Endodermal cell (in vitro differentiated cells): Measurements from ENCODE around the gene B3GNT2. TPM values are rescaled to one million over a fixed set of nuclear protein-coding genes. Genes with fewer than 3 reads are reported as not detected.

Experiments used
- DNase-seq: peaks from one replicate; pipeline ENCODE4 v3.0.0-alpha.2; 2017
- H3K27ac ChIP-seq: 2 replicates; pipeline ENCODE4 v1.5.1; 2013; ENCODE audit warnings: mild to moderate bottlenecking, low read depth, low read length, moderate library complexity
- H3K27me3 ChIP-seq: 2 replicates; pipeline ENCODE4 v1.6.1; 2013; ENCODE audit warnings: mild to moderate bottlenecking, low read length, moderate library complexity; ENCODE audit not compliant: insufficient read depth, control insufficient read depth, poor library complexity, severe bottlenecking
- H3K36me3 ChIP-seq: 2 replicates; pipeline ENCODE4 v1.7.0; 2013; ENCODE audit warnings: mild to moderate bottlenecking, low read length, moderate library complexity; ENCODE audit not compliant: control insufficient read depth, insufficient read depth
- H3K4me1 ChIP-seq: one replicate; pipeline ENCODE4 v1.7.0; 2013; ENCODE audit warnings: low read length; ENCODE audit not compliant: control insufficient read depth, insufficient read depth
- H3K4me3 ChIP-seq: 2 replicates; pipeline ENCODE4 v1.5.1; 2013; ENCODE audit warnings: mild to moderate bottlenecking, low read length, moderate library complexity
- H3K9ac ChIP-seq: 2 replicates; pipeline ENCODE4 v1.6.1; 2013; ENCODE audit warnings: mild to moderate bottlenecking, low read length, moderate library complexity; ENCODE audit not compliant: poor library complexity, severe bottlenecking; ENCODE audit errors: extremely low read depth
- H3K9me3 ChIP-seq: 2 replicates; pipeline ENCODE4 v1.6.1; 2013; ENCODE audit warnings: mild to moderate bottlenecking, low read length, moderate library complexity; ENCODE audit not compliant: control insufficient read depth
- H3K27ac Mint-ChIP-seq: 2 replicates; pipeline ENCODE4 v1.8.0; 2020; ENCODE audit warnings: mixed read lengths
- H3K27me3 Mint-ChIP-seq: 2 replicates; pipeline ENCODE4 v1.8.0; 2021; ENCODE audit warnings: mild to moderate bottlenecking, mixed read lengths; ENCODE audit not compliant: insufficient read depth
- H3K36me3 Mint-ChIP-seq: 2 replicates; pipeline ENCODE4 v1.8.0; 2020; ENCODE audit warnings: low read depth, mixed read lengths
- H3K4me1 Mint-ChIP-seq: 2 replicates; pipeline ENCODE4 v1.8.0; 2020; ENCODE audit warnings: mixed read lengths
- H3K4me3 Mint-ChIP-seq: 2 replicates; pipeline ENCODE4 v1.8.0; 2020; ENCODE audit warnings: mild to moderate bottlenecking, moderate library complexity, mixed read lengths
- H3K9me3 Mint-ChIP-seq: 2 replicates; pipeline ENCODE4 v1.8.0; 2020; ENCODE audit warnings: mild to moderate bottlenecking, mixed read lengths
- CTCF ChIP-seq: fragments of 200-600 bp; sonication (generic); conservative IDR thresholded peaks from 2 replicates; pipeline ENCODE4 v1.5.0; 2021; ENCODE audit warnings: antibody characterized with exemption, mild to moderate bottlenecking
- WGBS, 2 experiments: methylation state at CpG; one replicate each; pipeline versions ENCODE4 v1.1.5 to v1.1.7; 2013; ENCODE audit warnings: missing lambda C conversion rate in 2 of 2, mixed read lengths in 1 of 2; ENCODE audit not compliant: insufficient coverage in 1 of 2, insufficient read length in 1 of 2; 5-methylcytosine and 5-hydroxymethylcytosine counted together
- total RNA-seq, 2 donors: library from RNA; stranded (reverse); fragmentation: NEBNext Ultra II Directional in 1 of 2; extraction: Animal tissue kit (Norgen Biotek cat#: 25700) in 1 of 2; gene quantifications; 2 replicates in 1 of 2; 3 replicates in 1 of 2; pipeline ENCODE4 v1.2.1, GENCODE V29; 2021

The B3GNT2 gene
- total RNA-seq, 2 donors from 2014 or later: 38.7 to 59.2 TPM

- Mint-ChIP-seq H3K27ac (no peak overlapping the region), H3K36me3 (peaks cover 8% of the 10 kb centered on the region), H3K9me3 (peaks cover 7% of the 10 kb centered on the region), H3K4me3 (no peak overlapping the region), H3K4me1 (peaks cover 3% of the 10 kb centered on the region), H3K27me3 (peaks cover 9% of the 10 kb centered on the region)
- H3K9me3 ChIP-seq: peaks cover 8% of the 10 kb centered on the region
- H3K27me3 ChIP-seq: no peaks in the 10 kb centered on the region
- no peak overlapping the region for H3K9ac ChIP-seq
- WGBS, 2 experiments: 87 to 89% methylated on average over 2 to 3 of the region's 3 CpGs
- TF ChIP-seq CTCF: no peak
- DNase-seq: no peak
- H3K4me3 ChIP-seq: no peak overlapping the region
- H3K27ac ChIP-seq: no peak overlapping the region
- H3K36me3 ChIP-seq: no peaks in the 10 kb centered on the region
- H3K4me1 ChIP-seq: no peaks in the 10 kb centered on the region
These were observed 7.5 kb upstream of the B3GNT2 start for GRCh38 chr2:62188416-62188815.

- peaks cover 9% of the 10 kb centered on the region for H3K27me3 Mint-ChIP-seq
These were observed 6.7 kb upstream of the B3GNT2 start for GRCh38 chr2:62189196-62189595.

GRCh38 chr2:62192811-62193210 is 3.1 kb upstream of the B3GNT2 start:
- no peak overlapping the region for H3K27ac ChIP-seq
- no peaks in the 10 kb centered on the region for H3K27me3 ChIP-seq
- no peak overlapping the region for H3K9ac ChIP-seq
- 91% methylated on average over 1 of the region's 1 CpG; no CpG with 5 or more reads in 1 of the 2 experiments for WGBS, 2 experiments
- DNase-seq: no peak
- H3K9me3 ChIP-seq: peaks cover 8% of the 10 kb centered on the region
- Mint-ChIP-seq H3K27ac (no peak overlapping the region), H3K27me3 (peaks cover 9% of the 10 kb centered on the region), H3K9me3 (peaks cover 7% of the 10 kb centered on the region), H3K4me1 (peaks cover 8% of the 10 kb centered on the region), H3K4me3 (no peak overlapping the region), H3K36me3 (peaks cover 8% of the 10 kb centered on the region)
- H3K4me1 ChIP-seq: no peaks in the 10 kb centered on the region
- no peak overlapping the region for H3K4me3 ChIP-seq
- no peaks in the 10 kb centered on the region for H3K36me3 ChIP-seq
- TF ChIP-seq CTCF: no peak

More at GRCh38 chr2:62189196-62189595, 6.7 kb upstream of the B3GNT2 start:
- Histone ChIP-seq H3K9me3 (peaks cover 8% of the 10 kb centered on the region), H3K27ac (no peak overlapping the region), H3K27me3 (no peaks in the 10 kb centered on the region), H3K4me3 (no peak overlapping the region), H3K4me1 (no peaks in the 10 kb centered on the region), H3K9ac (no peak overlapping the region), H3K36me3 (no peaks in the 10 kb centered on the region)
- Mint-ChIP-seq H3K4me3 (no peak overlapping the region), H3K4me1 (peaks cover 3% of the 10 kb centered on the region), H3K9me3 (peaks cover 7% of the 10 kb centered on the region), H3K36me3 (peaks cover 8% of the 10 kb centered on the region), H3K27ac (no peak overlapping the region)
- no peak for DNase-seq
- no peak for TF ChIP-seq CTCF
- 93 to 95% methylated on average over 5 of the region's 5 CpGs for WGBS, 2 experiments
